ENCODE measurements around the gene GRK2.

The GRK2 gene

DNA sequence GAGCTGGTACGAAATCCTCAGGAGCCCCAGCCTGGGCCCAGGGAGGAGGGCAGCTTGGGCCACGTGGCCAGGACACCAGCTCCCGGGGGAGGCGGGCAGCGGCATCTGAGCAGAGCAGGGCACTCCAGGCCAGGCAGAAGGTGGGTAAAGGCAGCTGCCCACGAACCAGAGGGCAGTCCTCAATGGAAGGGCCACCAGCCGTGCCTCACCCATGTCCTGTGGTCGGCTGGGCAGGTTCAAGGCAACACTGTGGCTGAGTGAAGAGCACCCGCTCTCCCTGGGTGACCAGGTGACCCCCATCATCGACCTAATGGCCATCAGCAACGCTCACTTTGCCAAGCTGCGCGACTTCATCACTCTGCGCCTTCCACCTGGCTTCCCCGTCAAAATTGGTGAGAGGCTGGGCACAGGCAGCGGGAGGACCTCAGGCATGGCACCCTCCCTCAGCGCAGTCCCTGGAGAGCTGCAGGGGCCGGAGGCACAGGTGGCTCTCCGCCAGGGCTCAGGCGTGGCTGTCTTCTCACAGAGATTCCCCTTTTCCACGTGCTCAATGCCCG, 34.6 kb downstream of the GRK2 start:
- TF ChIP-seq, protein P1, sequence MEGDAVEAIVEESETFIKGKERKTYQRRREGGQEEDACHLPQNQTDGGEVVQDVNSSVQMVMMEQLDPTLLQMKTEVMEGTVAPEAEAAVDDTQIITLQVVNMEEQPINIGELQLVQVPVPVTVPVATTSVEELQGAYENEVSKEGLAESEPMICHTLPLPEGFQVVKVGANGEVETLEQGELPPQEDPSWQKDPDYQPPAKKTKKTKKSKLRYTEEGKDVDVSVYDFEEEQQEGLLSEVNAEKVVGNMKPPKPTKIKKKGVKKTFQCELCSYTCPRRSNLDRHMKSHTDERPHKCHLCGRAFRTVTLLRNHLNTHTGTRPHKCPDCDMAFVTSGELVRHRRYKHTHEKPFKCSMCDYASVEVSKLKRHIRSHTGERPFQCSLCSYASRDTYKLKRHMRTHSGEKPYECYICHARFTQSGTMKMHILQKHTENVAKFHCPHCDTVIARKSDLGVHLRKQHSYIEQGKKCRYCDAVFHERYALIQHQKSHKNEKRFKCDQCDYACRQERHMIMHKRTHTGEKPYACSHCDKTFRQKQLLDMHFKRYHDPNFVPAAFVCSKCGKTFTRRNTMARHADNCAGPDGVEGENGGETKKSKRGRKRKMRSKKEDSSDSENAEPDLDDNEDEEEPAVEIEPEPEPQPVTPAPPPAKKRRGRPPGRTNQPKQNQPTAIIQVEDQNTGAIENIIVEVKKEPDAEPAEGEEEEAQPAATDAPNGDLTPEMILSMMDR (IDR thresholded peaks at IDR 0.05; ENCODE audit: extremely low read depth, insufficient read depth, missing control alignments): no peak

GRCh38 chr11:67301313-67301921, 35.1 kb downstream of the GRK2 start:
- no peak for DNase-seq (ENCODE audit: low spot score)
- TF ChIP-seq, protein P1 (IDR thresholded peaks at IDR 0.05; ENCODE audit: extremely low read depth, insufficient read depth, missing control alignments): no peak
- in situ Hi-C loops (cut with MboI; ENCODE audit: low pct_unique_long_range_greater_than_20kb, low sequenced_read_pairs, unreplicated experiment): no loop called here

More for the DNA sequence above, 34.6 kb downstream of the GRK2 start:
- no peak for DNase-seq (ENCODE audit: low spot score)
- in situ Hi-C loops (cut with MboI; ENCODE audit: low pct_unique_long_range_greater_than_20kb, low sequenced_read_pairs, unreplicated experiment): no loop called here

- in situ Hi-C loops (cut with MboI; ENCODE audit: low pct_unique_long_range_greater_than_20kb, low sequenced_read_pairs, unreplicated experiment): no loop called here
- TF ChIP-seq, protein P1 (IDR thresholded peaks at IDR 0.05; ENCODE audit: extremely low read depth, insufficient read depth, missing control alignments): no peak
- DNase-seq (ENCODE audit: low spot score): no peak
These were observed 35.8 kb downstream of the GRK2 start for GRCh38 chr11:67301951-67302516.

DNA sequence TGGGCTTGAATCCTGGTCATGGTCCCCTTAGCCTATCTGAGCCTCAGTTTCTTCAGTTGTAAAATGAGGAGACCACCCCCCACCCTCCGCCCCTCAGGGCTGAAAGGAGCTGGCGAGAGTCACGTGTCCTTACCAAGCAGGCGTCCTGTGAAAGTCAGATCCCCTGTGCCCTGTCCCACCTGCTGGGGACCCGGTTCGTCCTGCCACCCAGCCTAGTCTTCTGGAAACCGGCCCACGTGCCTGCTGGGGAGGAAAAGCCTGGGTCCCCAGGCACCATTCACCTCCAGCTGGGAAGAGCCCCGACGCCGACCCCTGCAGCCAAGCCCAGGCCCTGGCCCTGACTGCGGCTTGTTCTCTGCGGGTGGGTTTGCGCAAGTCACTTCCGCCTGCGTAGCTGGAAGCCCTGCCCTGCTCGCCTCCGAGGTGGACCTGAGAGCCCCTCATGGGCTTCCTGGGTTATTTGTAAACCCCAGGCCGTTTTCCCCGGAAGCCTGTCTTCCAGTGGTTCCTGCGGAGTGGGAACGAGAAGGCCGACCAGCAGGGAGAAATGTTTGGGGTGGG, 36.4 kb downstream of the GRK2 start:
- no peak for DNase-seq (ENCODE audit: low spot score)
- in situ Hi-C loops (cut with MboI; ENCODE audit: low pct_unique_long_range_greater_than_20kb, low sequenced_read_pairs, unreplicated experiment): no loop called here
- TF ChIP-seq, protein P1 (IDR thresholded peaks at IDR 0.05; ENCODE audit: extremely low read depth, insufficient read depth, missing control alignments): no peak

DNA sequence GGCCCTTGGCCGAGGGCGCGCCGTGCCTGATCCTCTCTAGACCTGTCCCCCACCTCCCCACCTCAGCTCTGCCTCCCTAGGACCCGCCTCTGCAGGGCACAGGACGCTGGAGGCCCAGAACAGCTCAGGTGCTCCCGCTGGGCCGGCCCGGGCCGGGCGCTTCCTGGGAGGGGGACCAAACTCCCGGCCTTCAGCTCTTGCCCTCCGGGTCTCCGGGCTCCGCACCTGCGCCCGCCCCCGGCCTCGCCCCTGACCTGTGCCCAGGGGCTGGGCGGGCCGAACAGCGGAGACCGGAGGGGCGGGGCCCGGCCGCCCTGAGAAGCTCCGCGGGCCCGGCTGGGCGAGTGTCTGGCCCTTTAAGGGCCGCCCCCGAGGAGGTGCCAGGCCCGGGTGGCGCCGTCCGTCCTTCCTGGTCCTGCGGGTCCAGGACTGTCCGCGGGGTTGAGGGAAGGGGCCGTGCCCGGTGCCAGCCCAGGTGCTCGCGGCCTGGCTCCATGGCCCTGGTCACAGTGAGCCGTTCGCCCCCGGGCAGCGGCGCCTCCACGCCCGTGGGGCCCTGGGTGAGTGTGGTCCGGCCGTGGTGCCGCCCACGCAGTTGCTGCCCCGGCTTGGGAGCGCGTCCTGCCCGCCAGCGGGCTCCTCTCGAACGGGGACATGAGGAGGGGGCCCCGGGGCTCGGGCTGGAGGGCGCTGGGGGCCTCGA, 37.0 kb downstream of the GRK2 start, which contains the start of gene SSH3:
Gene SSH3 (plus strand): TSS at position 399 of the 703 bp plus-strand sequence. CDS start 96 bp downstream, at position 495.
- DNase-seq (ENCODE audit: low spot score): no peak
- in situ Hi-C loops (cut with MboI; ENCODE audit: low pct_unique_long_range_greater_than_20kb, low sequenced_read_pairs, unreplicated experiment): no loop called here
- TF ChIP-seq, protein P1 (IDR thresholded peaks at IDR 0.05; ENCODE audit: extremely low read depth, insufficient read depth, missing control alignments): no peak

DNA sequence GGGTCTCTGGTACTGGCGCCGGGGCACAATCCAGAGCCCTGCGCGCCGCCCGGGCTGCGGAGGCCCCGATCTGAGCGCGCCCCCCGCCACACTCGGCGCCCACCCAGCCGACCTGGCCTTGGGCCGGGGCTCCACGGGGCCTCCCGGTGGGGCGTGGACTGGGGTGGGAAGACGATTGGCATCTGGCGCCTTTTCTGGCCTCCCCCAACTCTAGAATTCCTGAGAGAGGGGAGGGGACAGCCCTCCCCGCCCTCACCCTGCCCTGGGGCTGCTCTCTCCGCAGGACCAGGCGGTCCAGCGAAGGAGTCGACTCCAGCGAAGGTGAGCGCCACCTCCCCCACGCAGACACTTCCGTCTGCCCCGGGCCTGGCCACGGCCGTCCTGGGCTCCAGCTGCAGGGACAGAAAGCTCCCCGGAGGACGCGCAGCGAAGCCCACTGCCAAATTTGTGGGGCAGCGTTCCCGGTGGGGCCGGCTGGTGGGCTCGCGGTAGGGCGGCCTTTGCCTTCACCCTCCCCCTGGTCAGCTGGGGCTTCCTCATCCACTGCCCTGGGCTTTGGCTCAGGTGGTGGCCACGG, 37.6 kb downstream of the GRK2 start:
- DNase-seq (ENCODE audit: low spot score): no peak
- TF ChIP-seq, protein P1 (IDR thresholded peaks at IDR 0.05; ENCODE audit: extremely low read depth, insufficient read depth, missing control alignments): no peak
- in situ Hi-C loops (cut with MboI; ENCODE audit: low pct_unique_long_range_greater_than_20kb, low sequenced_read_pairs, unreplicated experiment): no loop called here

Measured in GM13977 (cell line).